HepG2 (cell line): Measurements from ENCODE around the gene CMTM1. TPM values are rescaled to one million over a fixed set of nuclear protein-coding genes. Genes with fewer than 3 reads are reported as not detected.

Experiments used
- BRCA1 ChIP-seq: sonication (generic); formaldehyde crosslinking; IDR thresholded peaks from 2 replicates; pipeline ENCODE4 v1.4.0; 2020; ENCODE audit warnings: missing genetic modification reagents
- FOSL1 ChIP-seq: sonication (generic); formaldehyde crosslinking; IDR thresholded peaks from 2 replicates; pipeline ENCODE4 v1.9.0; 2021; ENCODE audit warnings: missing genetic modification reagents, borderline replicate concordance
- GATAD1 ChIP-seq: IDR thresholded peaks from 2 replicates; pipeline ENCODE4 v1.6.1; 2016; ENCODE audit warnings: missing genetic modification reagents, missing compliant biosample characterization
- MED8 ChIP-seq: sonication (generic); formaldehyde crosslinking; IDR thresholded peaks from 2 replicates; pipeline ENCODE4 v1.8.1; 2023; ENCODE audit warnings: mild to moderate bottlenecking, missing genetic modification reagents; ENCODE audit not compliant: insufficient replicate concordance
- PHF8 ChIP-seq: sonication (generic); formaldehyde crosslinking; IDR thresholded peaks from 2 replicates; pipeline ENCODE4 v1.5.0; 2020; ENCODE audit warnings: missing genetic modification reagents
- RAD21 ChIP-seq: fragments of 450-650 bp; formaldehyde crosslinking; IDR thresholded peaks from 2 replicates; pipeline ENCODE4 v1.5.0; 2020; ENCODE audit warnings: mild to moderate bottlenecking
- RARA ChIP-seq: IDR thresholded peaks from 2 replicates; pipeline ENCODE4 v1.6.1; 2016; ENCODE audit warnings: missing genetic modification reagents, missing compliant biosample characterization
- TEAD3 ChIP-seq: optimal IDR thresholded peaks from 2 replicates; pipeline ENCODE3; 2016; ENCODE audit warnings: borderline replicate concordance
- THAP11 ChIP-seq: IDR thresholded peaks from 2 replicates; pipeline ENCODE4 v1.6.1; 2016; ENCODE audit warnings: missing biosample characterization, missing genetic modification reagents
- ZNF335 ChIP-seq: sonication (generic); formaldehyde crosslinking; IDR thresholded peaks from 2 replicates; pipeline ENCODE4 v1.4.0; 2020; ENCODE audit warnings: missing genetic modification reagents
- ZNF33B ChIP-seq: sonication (generic); formaldehyde crosslinking; IDR thresholded peaks from 2 replicates; pipeline ENCODE4 v1.5.1; 2020; ENCODE audit warnings: mild to moderate bottlenecking, missing genetic modification reagents
- ZNF549 ChIP-seq: sonication (generic); formaldehyde crosslinking; IDR thresholded peaks from 2 replicates; pipeline ENCODE4 v1.5.0; 2020; ENCODE audit warnings: missing genetic modification reagents
- ZNF775 ChIP-seq: sonication (generic); formaldehyde crosslinking; IDR thresholded peaks from 2 replicates; pipeline ENCODE4 v1.4.0; 2020; ENCODE audit warnings: missing genetic modification reagents, mild to moderate bottlenecking, moderate library complexity, borderline replicate concordance
- polyA plus RNA-seq, 8 experiments: library from polyadenylated mRNA; depleted of rRNA in 3 of 8; stranded (reverse) in 7 of 8; unstranded in 1 of 8; fragments of >200 nt; fragmentation: Illumina TruSeq in 4 of 8; extraction: Trizol in 4 of 8; gene quantifications; 2 replicates each; pipeline versions ENCODE4 v1.2.1 to v1.2.3, GENCODE V29; 2011 to 2016; ENCODE audit warnings: low read depth in 4 of 8, missing spikeins in 1 of 8, mixed read lengths in 1 of 8; ENCODE audit not compliant: insufficient read depth in 1 of 8
- total RNA-seq, 5 experiments: library from RNA; depleted of rRNA; stranded (reverse); fragments of >200 nt; fragmentation: Illumina TruSeq; extraction: Trizol; gene quantifications; 2 replicates each; pipeline ENCODE4 v1.2.3, GENCODE V29; 2016; ENCODE audit warnings: low read depth in 1 of 5
- TF ChIP-seq, protein P1 (sequence below): sonication (generic); formaldehyde crosslinking; IDR thresholded peaks from 2 replicates; pipeline ENCODE4 v1.4.0; 2020; ENCODE audit warnings: missing genetic modification reagents, borderline replicate concordance
- TF ChIP-seq, protein P2 (sequence below): sonication (generic); formaldehyde crosslinking; IDR thresholded peaks from 2 replicates; pipeline ENCODE4 v1.5.1; 2020; ENCODE audit warnings: mild to moderate bottlenecking, missing genetic modification reagents
- TF ChIP-seq, protein P3 (sequence below): sonication (generic); formaldehyde crosslinking; IDR thresholded peaks from 2 replicates; pipeline ENCODE4 v1.9.0; 2021; ENCODE audit warnings: mild to moderate bottlenecking, missing genetic modification reagents

Gene CMTM1
- total and polyA plus RNA-seq, 2 of the 13 experiments (the other 11 are each of a cell fraction or from before 2014, with no cell fraction given), result 1.7 to 2.9 TPM

DNA sequence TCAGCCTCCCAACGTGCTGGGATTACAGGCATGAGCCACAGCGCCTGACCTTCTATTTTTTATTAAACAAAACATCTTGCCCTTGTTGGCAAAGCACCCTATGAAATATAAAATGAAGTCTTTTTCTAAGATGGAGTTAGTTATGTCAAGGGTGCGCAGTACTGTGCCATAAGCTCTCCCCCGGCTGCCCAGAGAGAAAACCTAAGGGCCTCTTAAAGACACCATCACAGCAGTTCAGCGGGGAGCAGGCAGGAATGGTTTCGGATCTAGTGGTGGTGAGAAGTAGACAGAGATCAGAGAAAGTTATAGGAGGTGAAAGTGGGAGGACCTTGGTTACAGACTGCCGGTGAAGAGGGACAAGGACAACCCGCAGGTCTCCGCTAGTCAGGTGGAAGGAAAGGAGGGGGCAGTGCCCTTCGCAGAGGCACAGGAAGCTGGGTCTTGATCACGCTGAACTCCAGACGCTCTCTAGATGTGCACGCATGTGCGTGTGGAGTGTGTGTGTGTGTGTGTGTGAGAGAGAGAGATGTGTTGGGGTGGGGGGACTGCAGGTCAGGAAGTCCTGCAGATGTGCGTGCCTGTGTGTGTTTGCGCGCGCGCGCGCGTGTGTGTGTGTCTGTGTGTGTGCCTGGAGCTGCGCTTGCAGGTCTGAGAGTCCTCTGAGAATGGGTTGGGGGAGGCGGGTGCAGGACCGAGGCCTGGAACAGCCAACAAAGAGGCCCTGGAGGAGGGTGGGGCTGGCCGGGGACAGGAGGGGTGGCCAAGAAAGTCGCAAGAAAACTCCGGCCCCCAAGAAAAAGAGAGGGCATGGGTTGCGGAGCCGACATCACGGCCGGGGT, 37.5 kb downstream of the CMTM1 start (continued):
- TF ChIP-seq ZNF335 (peak; percentile 78; the same call in 1 of the 2 replicates), ZNF775 (CRISPR knock-in tag) (no peak), PHF8 (CRISPR knock-in tag) (0 out of 2 replicates have a peak, but pooled peaks have one; percentile 7), THAP11 (peak; percentile 23; the same call in 1 of the 2 replicates), FOSL1 (no peak), MED8 (no peak), ZNF33B (CRISPR knock-in tag) (peak; percentile 49; the same call in 1 of the 2 replicates), RARA (CRISPR knock-in tag) (peak; percentile 61; the same call in 1 of the 2 replicates), ZNF549 (CRISPR knock-in tag) (no peak), GATAD1 (CRISPR knock-in tag) (peak; percentile 61), TEAD3 (CRISPR knock-in tag) (no peak), RAD21 (CRISPR knock-in tag) (no peak), BRCA1 (CRISPR knock-in tag) (no peak)
- TF ChIP-seq, protein P1, sequence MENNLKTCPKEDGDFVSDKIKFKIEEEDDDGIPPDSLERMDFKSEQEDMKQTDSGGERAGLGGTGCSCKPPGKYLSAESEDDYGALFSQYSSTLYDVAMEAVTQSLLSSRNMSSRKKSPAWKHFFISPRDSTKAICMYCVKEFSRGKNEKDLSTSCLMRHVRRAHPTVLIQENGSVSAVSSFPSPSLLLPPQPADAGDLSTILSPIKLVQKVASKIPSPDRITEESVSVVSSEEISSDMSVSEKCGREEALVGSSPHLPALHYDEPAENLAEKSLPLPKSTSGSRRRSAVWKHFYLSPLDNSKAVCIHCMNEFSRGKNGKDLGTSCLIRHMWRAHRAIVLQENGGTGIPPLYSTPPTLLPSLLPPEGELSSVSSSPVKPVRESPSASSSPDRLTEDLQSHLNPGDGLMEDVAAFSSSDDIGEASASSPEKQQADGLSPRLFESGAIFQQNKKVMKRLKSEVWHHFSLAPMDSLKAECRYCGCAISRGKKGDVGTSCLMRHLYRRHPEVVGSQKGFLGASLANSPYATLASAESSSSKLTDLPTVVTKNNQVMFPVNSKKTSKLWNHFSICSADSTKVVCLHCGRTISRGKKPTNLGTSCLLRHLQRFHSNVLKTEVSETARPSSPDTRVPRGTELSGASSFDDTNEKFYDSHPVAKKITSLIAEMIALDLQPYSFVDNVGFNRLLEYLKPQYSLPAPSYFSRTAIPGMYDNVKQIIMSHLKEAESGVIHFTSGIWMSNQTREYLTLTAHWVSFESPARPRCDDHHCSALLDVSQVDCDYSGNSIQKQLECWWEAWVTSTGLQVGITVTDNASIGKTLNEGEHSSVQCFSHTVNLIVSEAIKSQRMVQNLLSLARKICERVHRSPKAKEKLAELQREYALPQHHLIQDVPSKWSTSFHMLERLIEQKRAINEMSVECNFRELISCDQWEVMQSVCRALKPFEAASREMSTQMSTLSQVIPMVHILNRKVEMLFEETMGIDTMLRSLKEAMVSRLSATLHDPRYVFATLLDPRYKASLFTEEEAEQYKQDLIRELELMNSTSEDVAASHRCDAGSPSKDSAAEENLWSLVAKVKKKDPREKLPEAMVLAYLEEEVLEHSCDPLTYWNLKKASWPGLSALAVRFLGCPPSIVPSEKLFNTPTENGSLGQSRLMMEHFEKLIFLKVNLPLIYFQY (CRISPR knock-in tag), result no peak
- TF ChIP-seq, protein P2, sequence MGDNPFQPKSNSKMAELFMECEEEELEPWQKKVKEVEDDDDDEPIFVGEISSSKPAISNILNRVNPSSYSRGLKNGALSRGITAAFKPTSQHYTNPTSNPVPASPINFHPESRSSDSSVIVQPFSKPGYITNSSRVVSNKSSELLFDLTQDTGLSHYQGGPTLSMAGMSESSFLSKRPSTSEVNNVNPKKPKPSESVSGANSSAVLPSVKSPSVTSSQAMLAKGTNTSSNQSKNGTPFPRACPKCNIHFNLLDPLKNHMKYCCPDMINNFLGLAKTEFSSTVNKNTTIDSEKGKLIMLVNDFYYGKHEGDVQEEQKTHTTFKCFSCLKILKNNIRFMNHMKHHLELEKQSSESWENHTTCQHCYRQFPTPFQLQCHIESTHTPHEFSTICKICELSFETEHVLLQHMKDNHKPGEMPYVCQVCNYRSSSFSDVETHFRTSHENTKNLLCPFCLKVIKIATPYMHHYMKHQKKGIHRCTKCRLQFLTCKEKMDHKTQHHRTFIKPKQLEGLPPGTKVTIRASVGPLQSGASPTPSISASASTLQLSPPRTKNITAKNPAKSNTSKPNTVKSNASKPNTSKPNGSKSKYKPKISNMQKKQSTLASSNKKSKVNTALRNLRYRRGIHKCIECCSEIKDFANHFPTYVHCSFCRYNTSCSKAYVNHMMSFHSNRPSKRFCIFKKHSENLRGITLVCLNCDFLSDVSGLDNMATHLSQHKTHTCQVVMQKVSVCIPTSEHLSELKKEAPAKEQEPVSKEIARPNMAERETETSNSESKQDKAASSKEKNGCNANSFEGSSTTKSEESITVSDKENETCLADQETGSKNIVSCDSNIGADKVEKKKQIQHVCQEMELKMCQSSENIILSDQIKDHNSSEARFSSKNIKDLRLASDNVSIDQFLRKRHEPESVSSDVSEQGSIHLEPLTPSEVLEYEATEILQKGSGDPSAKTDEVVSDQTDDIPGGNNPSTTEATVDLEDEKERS (CRISPR knock-in tag), result peak; percentile 31; the same call in 1 of the 2 replicates
- TF ChIP-seq, protein P3, sequence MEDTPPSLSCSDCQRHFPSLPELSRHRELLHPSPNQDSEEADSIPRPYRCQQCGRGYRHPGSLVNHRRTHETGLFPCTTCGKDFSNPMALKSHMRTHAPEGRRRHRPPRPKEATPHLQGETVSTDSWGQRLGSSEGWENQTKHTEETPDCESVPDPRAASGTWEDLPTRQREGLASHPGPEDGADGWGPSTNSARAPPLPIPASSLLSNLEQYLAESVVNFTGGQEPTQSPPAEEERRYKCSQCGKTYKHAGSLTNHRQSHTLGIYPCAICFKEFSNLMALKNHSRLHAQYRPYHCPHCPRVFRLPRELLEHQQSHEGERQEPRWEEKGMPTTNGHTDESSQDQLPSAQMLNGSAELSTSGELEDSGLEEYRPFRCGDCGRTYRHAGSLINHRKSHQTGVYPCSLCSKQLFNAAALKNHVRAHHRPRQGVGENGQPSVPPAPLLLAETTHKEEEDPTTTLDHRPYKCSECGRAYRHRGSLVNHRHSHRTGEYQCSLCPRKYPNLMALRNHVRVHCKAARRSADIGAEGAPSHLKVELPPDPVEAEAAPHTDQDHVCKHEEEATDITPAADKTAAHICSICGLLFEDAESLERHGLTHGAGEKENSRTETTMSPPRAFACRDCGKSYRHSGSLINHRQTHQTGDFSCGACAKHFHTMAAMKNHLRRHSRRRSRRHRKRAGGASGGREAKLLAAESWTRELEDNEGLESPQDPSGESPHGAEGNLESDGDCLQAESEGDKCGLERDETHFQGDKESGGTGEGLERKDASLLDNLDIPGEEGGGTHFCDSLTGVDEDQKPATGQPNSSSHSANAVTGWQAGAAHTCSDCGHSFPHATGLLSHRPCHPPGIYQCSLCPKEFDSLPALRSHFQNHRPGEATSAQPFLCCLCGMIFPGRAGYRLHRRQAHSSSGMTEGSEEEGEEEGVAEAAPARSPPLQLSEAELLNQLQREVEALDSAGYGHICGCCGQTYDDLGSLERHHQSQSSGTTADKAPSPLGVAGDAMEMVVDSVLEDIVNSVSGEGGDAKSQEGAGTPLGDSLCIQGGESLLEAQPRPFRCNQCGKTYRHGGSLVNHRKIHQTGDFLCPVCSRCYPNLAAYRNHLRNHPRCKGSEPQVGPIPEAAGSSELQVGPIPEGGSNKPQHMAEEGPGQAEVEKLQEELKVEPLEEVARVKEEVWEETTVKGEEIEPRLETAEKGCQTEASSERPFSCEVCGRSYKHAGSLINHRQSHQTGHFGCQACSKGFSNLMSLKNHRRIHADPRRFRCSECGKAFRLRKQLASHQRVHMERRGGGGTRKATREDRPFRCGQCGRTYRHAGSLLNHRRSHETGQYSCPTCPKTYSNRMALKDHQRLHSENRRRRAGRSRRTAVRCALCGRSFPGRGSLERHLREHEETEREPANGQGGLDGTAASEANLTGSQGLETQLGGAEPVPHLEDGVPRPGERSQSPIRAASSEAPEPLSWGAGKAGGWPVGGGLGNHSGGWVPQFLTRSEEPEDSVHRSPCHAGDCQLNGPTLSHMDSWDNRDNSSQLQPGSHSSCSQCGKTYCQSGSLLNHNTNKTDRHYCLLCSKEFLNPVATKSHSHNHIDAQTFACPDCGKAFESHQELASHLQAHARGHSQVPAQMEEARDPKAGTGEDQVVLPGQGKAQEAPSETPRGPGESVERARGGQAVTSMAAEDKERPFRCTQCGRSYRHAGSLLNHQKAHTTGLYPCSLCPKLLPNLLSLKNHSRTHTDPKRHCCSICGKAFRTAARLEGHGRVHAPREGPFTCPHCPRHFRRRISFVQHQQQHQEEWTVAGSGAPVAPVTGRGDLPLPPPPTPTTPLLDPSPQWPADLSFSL, result peak; percentile 97
